GM12878 (cell line): ENCODE measurements around the gene CST8.

Experiments used
- PKNOX1 ChIP-seq: fragments of 450-650 bp; IDR thresholded peaks from 2 replicates; pipeline ENCODE4 v1.6.1; 2016; ENCODE audit warnings: mild to moderate bottlenecking
- POLR2AphosphoS5 ChIP-seq: IDR thresholded peaks from 2 replicates; pipeline ENCODE4 v1.6.1; 2011; ENCODE audit warnings: mild to moderate bottlenecking, low read length, inconsistent platforms
- TF ChIP-seq, protein P1 (sequence below): IDR thresholded peaks from 2 replicates; pipeline ENCODE4 v1.6.1; 2011; ENCODE audit warnings: low read depth, mild to moderate bottlenecking, low read length, moderate library complexity, borderline replicate concordance; ENCODE audit errors: extremely low read depth
- TF ChIP-seq, protein P2 (sequence below): IDR thresholded peaks from 2 replicates; pipeline ENCODE4 v1.6.1; 2012; ENCODE audit warnings: low read depth, low read length, improper control_type of control experiment

GRCh38 chr20:23534801-23535593, 44.1 kb downstream of the CST8 start:
- TF ChIP-seq, protein P1, sequence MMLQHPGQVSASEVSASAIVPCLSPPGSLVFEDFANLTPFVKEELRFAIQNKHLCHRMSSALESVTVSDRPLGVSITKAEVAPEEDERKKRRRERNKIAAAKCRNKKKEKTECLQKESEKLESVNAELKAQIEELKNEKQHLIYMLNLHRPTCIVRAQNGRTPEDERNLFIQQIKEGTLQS, result no peak
- TF ChIP-seq POLR2AphosphoS5 (no peak), PKNOX1 (no peak)
- TF ChIP-seq, protein P2, sequence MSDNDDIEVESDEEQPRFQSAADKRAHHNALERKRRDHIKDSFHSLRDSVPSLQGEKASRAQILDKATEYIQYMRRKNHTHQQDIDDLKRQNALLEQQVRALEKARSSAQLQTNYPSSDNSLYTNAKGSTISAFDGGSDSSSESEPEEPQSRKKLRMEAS, result no peak
